HG02943 (cell line): ENCODE results near the gene FUT3.
"Not testable (repeated sequence)": the region's sequence is repeated elsewhere in the genome, so short reads cannot be mapped to it uniquely, and the experiment has no call there.

Source experiments
- ATAC-seq: cut with Tn5 transposase; IDR thresholded peaks from one replicate; pipeline ENCODE4 v1.9.1; 2021; ENCODE audit warnings: mild to moderate bottlenecking, low read depth, moderate library complexity; ENCODE audit not compliant: unreplicated experiment

The FUT3 gene

DNA sequence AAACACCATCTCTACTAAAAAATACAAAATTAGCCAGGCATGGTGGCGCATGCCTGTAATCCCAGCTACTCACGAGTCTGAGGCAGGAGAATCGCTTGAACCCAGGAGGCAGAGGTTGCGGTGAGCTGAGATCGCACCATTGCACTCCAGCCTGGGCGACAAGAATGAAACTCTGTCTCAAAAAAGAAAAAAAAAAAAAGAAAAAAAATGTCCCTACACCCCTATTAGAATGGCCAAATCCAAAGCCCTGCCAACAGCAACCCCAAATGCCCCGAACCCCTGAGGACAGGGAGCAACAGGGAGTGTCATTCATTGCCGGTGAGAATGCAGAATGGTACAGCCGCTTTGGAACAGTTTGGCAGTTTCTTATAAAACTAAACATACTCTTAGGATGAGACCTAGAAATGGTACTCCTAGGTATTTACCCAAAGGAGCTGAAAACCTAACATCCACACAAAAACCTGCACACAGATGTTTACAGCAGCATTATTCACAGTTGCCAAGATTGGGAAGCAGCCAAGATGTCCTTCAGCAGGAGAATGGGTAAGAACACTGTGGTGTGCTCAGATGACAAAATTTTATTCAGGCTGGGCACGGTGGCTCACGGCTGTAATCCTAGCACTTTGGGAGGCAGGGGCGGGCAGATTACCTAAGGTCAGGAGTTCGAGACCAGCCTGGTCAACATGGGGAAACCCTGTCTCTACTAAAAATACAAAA lies 32.1 kb upstream of the FUT3 start:
- ATAC-seq, result not testable (repeated sequence)

DNA sequence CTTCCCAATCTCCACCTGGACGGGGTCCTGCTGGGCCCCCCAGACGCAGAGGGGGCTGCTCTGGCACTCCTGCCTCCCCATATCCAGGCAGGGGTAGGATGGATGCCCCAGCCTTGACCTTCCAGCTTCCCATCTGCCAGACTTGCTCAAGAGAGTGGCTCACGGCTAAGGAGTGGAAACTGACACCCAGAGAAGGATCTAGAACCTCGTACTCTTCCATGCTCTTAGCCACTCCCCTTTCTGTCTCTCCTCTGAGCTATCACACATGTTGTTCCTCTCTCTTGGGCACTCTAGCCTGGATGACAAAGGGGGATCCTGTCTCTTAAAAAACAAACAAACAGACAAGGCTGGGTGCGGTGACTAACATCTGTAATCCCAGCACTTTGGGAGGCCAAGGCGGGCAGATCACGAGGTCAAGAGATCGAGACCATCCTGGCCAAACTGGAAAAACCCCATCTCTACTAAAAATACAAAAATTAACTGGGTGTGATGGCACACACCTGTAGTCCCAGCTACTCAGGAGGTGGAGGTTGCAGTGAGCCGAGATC lies 31.2 kb upstream of the FUT3 start:
- ATAC-seq, result no peak

DNA sequence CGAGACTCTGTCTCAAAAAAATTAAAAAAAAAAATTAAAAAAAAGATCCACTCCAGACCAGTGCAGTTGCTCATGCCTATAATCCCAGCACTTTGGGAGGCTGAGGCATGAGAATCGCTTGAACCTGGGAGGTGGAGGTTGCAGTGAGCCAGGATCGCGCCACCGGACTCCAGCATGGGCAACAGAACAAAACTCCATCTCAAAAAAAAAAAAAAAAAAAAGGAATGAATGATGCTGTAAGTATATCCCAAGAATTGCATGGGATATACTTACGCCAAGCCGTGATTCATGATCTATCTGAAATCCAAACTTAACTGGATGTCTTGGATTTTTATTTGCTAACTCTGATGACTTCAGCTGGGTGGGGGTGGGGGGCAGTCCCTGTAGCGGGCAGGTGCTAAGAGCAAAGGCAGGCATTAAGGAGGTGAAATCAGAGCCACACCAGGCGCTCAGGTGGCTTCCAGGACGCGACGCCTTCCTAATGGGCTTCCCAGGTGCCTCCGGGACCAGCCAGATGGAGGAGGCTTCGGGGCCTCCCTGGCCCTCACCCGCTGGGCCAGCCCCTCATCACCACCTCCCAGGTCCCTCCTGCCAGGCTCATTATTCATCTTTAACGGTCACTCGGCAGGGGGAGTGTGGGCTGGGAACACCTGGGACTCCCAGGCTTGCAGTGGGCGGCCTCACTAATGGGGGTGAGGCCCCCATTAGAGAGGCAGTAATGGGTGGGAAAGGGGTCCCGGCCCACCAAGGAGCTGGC lies 30.5 kb upstream of the FUT3 start:
- no peak for ATAC-seq

DNA sequence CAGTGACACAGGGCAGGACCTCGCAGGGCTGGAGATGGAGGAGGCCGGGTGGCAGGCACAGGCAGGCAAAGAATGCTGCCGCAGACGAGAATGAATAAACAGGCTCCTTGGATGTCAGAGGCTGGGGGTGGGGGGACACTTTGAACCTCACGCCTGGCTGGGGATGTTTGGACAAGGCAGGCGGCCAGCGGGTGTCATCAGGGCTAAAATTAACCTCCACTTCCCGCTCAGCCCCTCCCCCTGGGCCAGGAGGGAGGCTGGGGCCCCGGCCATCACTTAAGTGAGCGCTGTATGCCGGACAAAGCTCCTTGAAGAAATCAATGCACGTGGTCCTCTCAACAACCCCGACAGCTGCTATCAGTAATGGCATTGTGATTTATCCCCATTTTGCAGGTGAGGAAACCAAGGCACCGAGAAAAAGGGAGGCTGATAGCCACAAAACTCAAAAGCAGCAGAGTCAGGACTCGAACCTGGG lies 29.4 kb upstream of the FUT3 start:
- ATAC-seq, result no peak

DNA sequence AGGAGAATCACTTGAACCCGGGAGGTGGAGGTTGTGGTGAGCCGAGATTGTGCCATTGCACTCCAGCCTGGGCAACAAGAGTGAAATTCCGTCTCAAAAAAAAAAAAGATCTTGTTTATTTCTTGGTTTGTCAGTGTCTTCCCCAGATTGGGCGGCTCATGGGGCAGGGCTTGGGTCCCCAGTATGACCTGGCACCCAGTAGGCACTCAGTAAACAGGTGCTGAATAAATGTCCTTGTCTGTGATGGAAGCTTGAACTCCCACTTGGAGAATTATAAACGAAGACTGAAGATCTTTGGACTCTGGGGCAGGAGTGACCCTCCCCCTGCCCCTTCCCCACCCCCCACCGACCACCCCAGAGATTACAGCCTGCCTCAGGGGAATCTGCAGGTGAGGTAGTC lies 28.9 kb upstream of the FUT3 start:
- no peak for ATAC-seq

DNA sequence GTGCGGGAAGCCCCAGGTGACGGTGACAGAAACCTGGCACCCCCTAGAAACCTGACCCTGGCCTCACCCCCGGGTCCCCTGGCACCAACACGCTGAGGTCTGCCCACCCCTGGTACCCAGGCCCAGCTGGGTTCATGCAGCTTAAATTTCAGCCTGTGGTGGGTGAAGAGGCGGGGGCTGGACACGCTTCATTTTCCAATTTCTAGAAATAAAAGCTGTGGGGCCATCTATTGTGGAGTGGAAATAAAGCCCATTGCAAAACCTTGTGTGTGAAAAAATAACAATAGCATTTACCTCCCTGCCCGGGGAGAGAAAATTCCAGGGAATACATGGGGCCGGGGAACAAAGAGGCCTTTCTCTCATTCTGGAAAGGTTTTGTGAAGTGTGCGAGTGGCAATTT lies 26.6 kb upstream of the FUT3 start:
- no peak for ATAC-seq

DNA sequence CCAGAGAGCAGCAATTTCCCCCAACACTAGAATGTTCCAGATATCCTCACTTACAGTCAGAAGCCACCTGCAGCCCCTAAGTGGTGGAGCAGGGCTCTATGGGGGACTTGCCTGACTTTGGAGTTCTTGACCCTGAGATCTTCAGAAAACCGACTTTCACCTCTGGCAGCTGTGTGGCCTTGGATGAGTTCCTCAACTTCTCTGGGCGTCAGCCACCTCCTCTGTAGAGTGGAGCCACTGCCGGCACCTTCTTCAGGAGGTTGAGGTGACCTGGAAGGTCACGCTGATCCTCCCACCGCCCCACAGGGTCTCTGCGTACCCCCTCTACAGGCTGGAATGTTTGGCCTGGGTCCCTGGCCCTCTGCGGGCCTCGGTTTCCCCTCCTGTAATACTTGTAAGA lies 26.2 kb upstream of the FUT3 start:
- ATAC-seq, result no peak

DNA sequence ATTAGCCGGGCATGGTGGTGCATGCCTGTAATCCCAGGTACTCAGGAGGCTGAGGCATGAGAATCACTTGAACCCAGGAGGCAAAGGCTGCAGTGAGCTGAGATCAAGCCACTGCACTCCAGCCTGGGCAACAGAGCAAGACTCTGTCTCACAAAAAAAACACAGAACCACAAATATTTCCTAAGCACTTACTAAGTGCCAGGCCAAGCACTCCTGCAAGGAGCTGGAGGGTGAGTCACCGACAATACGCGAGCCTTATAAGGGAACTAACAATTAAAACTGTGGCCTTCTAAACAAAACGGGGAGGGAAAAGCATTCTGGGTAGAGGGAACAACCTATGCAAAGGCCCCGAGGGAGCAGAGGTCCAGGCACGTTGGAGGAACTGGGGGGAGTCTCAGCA lies 23.2 kb upstream of the FUT3 start:
- ATAC-seq, result not testable (repeated sequence)

DNA sequence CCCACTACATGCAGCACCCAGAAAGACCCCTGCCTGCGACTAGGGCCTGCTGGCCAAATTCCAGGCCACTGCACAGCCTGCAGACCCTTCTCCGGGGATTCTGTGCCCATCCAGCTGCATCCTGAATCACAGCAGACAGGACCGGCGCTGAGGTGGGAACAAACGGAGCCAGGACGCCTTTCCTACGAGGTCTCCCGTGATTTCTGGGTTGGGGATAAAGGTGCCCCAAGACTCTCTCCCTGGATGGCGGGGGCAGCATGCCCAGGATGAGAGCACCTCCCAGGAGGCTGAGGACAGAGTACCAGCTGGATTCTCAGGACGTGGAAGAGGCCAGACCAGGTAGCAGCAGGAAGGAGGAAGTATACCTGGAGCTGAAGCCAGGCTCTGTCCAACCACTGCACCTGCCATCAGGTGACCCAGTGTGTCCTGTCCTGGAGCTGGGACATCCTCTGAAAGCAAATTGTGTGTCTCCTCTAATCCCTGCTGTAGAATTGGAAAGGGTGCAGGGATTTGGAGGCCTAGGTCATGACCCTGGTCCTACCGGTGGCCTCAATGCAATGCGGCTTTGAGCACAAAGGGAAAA lies 22.5 kb upstream of the FUT3 start:
- ATAC-seq, result no peak

DNA sequence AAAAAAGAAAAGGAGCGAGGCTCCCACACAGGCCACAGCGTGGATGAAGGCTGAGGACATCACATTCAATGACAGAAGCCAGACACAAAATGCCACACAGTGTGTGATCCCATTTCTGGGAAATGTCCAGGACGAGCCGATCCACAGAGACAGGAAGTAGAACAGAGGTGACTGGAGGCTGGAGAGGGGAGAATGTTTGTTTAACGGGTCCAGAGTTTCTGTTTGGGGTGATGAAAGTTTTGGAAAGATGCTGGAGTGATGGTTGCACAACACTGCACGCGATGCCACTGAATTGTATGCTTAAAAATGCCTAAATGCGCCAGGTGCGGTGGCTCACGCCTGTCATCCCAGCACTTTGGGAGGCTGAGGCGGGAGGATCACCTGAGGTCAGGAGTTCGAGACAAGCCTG lies 19.7 kb upstream of the FUT3 start:
- ATAC-seq, result no peak

DNA sequence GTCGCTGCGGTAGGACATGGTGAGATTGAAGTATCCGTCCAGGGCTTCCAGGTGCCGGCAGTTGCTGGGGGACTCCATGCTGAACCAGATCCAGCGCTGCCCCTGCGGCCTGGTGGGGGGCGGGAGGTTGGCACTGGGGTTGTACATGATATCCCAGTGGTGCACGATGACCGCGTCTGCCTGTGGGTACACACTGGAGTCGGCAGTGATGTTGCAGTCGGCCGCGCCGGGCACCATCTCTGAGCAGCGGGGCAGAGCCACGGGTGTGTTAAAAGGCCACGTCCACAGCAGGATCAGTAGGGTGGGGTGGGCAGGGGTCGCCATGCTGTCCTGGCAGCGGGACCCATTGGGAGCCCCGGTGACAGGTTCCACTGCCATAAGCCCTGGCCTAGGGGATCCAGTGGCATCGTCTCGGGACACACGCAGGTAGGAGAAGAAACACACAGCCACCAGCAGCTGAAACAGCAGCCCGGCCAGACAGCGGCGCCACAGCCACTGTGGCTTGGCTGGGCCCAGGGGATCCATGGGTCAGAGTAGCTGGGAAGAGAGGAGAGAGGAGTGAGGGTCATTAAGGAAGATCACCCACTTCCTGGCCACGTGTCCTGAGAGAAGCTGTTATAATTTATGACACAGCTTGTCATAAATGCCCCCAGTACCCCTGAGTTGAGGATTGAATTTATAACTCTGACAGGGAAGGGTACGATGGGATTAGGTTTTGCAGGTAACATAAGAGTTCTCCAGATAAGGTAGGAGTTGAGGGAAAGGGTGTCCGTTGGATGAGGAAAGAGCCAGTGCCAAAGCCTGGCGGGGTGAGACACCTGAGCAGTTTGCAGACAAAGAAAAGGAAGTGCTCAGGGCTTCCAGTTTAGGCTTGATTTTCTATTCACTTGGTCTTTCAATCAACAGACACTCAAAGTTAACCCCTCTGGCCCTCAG lies 16.2 kb upstream of the FUT3 start:
- no peak for ATAC-seq

DNA sequence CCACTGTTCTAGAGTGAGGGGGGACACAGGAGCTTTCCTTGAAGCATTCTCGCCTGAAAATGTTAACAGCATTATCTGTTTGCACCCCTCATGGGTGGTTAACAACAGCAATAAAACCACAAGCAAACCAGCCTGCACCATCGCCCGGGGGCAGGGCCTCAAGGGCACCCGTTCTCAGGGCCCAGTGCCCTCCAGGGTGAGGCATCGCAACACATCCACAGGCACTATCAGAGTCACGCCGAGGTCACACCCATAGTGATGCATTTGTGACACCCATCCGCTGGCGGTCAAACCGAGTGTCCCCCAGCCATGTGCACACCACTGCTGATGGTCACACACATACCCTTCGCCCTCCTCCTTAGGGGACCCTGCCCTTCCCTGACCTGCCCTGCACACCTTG lies 14.5 kb upstream of the FUT3 start:
- ATAC-seq, result no peak

DNA sequence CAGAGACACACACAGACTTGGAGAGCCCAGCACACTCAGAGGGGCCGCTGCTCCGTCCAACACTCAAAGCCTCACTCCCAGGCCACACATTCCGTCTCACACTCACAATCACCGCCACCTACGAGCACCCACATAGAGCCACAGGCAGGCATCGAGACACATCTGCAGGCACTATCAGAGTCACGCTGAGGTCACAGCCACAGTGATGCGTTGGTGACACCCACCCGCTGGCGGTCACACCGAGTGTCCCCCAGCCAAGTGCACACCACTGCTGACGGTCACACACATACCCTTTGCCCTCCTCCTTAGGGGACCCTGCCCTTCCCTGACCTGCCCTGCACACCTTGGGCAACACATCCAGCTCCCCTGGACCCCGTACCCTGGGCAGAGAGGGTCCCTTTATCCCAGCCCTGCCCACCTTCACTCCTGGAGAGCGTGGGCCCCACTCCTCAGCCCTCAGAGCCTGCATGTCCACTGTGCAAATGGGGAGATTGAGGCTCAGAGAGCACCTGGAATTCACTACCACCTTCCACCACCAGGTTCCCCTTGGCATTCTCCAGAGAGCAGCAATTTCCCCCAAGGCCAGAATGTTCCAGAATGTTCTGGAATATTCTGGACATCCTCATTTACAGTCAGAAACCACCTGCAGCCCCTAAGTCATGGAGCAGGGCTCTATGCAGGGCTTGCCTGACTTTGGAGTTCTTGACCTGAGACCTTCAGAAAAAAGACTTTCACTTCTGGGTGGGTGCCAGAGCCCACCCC lies 13.7 kb upstream of the FUT3 start:
- ATAC-seq, result no peak

DNA sequence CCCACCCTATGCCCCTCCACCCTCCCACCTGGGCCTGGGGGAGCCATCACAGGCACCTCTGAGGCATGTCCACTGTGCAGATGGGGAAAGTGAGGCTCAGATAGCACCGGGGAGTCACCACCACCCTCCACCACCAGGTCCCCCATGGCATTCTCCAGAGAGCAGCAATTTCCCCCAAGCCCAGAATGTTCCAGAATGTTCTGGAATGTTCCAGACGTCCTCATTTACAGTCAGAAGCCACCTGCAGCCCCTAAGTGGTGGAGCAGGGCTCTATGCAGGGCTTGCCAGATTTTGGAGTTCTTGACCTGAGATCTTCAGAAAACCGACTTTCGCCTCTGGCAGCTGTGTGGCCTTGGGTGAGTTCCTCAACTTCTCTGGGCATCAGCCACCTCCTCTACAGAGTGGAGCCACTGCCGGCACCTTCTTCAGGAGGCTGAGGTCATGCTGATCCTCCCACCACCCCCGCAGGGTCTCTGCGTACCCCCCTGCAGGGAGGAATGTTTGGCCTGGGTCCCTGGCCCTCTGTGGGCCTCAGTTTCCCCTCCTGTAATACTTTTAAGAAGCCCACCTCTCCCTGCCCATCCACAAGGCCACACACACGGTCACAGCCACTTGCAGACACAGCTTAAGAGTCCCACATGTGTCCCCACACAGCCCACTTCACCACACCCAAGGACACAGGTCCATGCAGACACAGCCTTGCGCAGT lies 12.9 kb upstream of the FUT3 start:
- no peak for ATAC-seq

DNA sequence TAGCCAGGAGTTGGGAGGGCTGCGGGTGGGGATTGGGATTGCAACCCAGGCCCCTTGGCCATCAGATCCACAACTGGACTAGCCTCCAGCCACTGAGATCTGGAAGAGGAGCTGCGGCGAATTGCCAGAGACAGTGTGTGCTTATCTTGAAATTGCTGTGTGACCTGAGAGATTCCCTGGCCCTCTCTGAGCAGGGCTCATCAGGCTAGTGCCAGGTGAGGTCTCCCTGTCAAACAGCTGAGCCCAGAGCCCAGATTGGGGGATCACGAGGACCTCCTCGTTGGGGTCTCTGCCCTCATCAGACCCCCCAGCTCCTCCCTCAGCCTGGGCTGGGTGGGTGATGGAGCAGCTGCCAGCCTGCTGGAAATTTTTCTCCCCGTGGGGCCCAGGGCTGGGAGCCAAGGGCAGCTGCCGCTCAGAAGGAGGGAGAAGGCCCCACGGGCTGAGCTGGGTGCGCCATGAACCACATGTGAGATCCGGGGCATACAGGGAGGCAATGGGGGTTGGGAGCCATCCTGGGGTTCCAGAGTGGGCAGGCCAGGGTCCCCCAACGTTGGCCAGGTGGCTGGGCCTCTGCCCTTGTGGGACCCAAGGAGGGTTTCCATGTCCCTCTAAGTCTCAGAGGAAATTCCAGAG lies 11.9 kb upstream of the FUT3 start:
- no peak for ATAC-seq

DNA sequence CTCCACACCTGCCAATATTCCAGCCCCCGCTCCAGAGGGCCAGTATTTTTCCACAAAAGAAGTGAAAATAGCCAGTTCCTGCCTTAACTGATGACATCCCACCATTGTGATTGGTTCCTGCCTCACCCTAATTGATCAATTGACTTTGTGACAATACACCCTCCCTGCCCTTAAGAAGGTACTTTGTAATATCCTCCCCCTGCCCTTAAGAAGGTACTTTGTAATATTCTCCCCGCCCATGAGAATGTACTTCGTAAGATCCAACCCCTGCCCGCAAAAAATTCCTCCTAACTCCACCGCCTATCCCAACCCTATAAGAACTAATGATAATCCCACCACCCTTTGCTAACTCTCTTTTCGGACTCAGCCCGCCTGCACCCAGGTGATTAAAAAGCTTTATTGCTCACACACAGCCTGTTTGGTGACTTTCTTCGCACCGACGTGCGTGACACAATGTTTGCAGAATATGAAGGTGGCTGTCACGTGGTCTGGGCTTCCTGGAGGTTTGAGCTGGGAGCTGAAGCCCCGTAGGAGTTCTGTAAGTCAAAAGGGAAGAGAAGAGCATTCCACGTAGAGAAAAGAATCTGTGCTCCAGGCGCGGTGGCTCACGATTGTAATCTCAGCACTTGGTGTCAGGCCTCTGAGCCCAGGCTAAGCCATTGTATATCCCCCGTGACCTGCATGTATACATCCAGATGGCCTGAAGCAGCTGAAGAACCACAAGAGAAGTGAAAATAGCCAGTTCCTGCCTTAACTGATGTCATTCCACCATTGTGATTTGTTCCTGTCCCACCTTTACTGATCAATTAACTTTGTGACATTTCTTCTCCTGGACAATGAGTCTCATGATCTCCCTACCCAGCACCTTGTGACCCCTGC lies 6.2 kb upstream of the FUT3 start:
- ATAC-seq, result no peak

DNA sequence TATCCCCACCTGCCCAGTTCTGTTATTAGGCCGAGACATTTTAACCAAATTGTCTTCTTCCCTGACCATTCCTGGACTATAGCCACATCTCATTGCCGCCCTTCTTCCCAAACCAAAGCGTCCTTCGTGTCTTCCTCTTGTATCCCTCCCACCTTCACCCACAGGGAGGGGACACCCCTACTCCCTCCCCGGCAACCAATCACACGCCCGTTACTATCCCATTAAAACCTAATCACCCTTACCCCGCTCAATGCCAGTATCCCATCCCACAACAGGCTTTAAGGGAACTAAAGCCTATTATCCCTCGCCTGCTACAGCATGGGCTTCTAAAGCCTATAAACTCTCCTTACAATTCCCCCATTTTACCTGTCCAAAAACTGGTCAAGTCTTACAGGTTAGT lies 3.9 kb upstream of the FUT3 start:
- not testable (repeated sequence) for ATAC-seq

DNA sequence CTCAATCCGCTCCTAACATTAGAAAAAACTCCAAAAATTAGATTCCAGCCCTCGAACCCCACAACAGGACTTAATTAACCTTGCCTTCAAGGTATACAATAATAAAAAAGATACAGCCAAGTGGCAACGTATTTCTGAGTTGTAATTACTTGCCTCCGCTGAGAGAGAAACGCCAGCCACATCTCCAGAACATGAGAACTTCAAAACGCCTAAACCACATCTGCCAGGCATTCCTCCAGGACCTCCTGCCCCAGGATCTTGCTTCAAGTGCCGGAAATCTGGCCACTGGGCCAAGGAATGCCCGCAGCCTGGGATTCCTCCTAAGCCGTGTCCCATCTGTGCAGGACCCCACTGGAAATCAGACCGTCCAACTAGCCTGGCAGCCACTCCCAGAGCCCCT lies 2.9 kb upstream of the FUT3 start:
- ATAC-seq, result not testable (repeated sequence)
